ENCODE results near the gene VAV3.

VAV3 gene

GRCh38 chr1:107900090-107900945, 64.7 kb downstream of the VAV3 start:
- H3K27ac ChIP-seq, result no peak overlapping the region
- no peak for DNase-seq (ENCODE audit: low spot score)
- ChIA-PET POLR2A (ENCODE audit: low non-redundant PET) (no interaction called here), CTCF (interaction anchor here (0.6 kb wide), 1 partner anchor 626 kb away, joined by 8 read pairs; no protein-coding TSS in a partner anchor)
- TF ChIP-seq CTCF (conservative IDR thresholded peaks at IDR 0.05; ENCODE audit: low read depth), result no peak

GRCh38 chr1:107899655-107900054, 65.3 kb downstream of the VAV3 start:
- H3K27ac ChIP-seq, result no peak overlapping the region
- TF ChIP-seq CTCF (conservative IDR thresholded peaks at IDR 0.05; ENCODE audit: low read depth), result no peak
- ChIA-PET POLR2A (ENCODE audit: low non-redundant PET) (no interaction called here), CTCF (no interaction called here)
- no peak for DNase-seq (ENCODE audit: low spot score)

GRCh38 chr1:107897438-107898345, 67.3 kb downstream of the VAV3 start:
- no peak for TF ChIP-seq CTCF (conservative IDR thresholded peaks at IDR 0.05; ENCODE audit: low read depth)
- H3K27ac ChIP-seq, result no peak overlapping the region
- POLR2A ChIA-PET (ENCODE audit: low non-redundant PET), result no interaction called here
- no peak for DNase-seq (ENCODE audit: low spot score)
- CTCF ChIA-PET, result interaction anchor here (1.1 kb wide), 1 partner anchor 228 kb away, joined by 5 read pairs; no protein-coding TSS in a partner anchor

GRCh38 chr1:107896936-107897335, 68.0 kb downstream of the VAV3 start:
- DNase-seq (ENCODE audit: low spot score), result no peak
- no peak overlapping the region for H3K27ac ChIP-seq
- POLR2A ChIA-PET (ENCODE audit: low non-redundant PET), result no interaction called here
- TF ChIP-seq CTCF (conservative IDR thresholded peaks at IDR 0.05; ENCODE audit: low read depth), result no peak
- CTCF ChIA-PET, result interaction anchor here (1.1 kb wide), 1 partner anchor 228 kb away, joined by 5 read pairs; no protein-coding TSS in a partner anchor

GRCh38 chr1:107896401-107896800, 68.6 kb downstream of the VAV3 start:
- H3K27ac ChIP-seq, result no peak overlapping the region
- DNase-seq (ENCODE audit: low spot score), result no peak
- ChIA-PET POLR2A (ENCODE audit: low non-redundant PET) (no interaction called here), CTCF (no interaction called here)
- no peak for TF ChIP-seq CTCF (conservative IDR thresholded peaks at IDR 0.05; ENCODE audit: low read depth)

- ChIA-PET CTCF (no interaction called here), POLR2A (ENCODE audit: low non-redundant PET) (no interaction called here)
- DNase-seq (ENCODE audit: low spot score), result no peak
- TF ChIP-seq CTCF (conservative IDR thresholded peaks at IDR 0.05; ENCODE audit: low read depth), result no peak
- no peak overlapping the region for H3K27ac ChIP-seq
Measured at GRCh38 chr1:107895403-107896191, 69.4 kb downstream of the VAV3 start.
